ENCODE results near the gene PHGDH.
A peak's percentile ranks its signal among the peaks of the same experiment; 100 is the strongest.

The PHGDH gene

GRCh38 chr1:119713039-119713748 is 1.5 kb downstream of the PHGDH start:
- no peak overlapping the region for H3K27ac ChIP-seq (ENCODE audit: low read length)
- peaks cover 10% of the 10 kb centered on the region for H3K4me1 ChIP-seq (ENCODE audit: low read length)
- peaks cover 31% of the 10 kb centered on the region for H4K20me1 ChIP-seq (ENCODE audit: insufficient read depth, low read length)
- H3K9ac ChIP-seq (ENCODE audit: low read length), result peak overlapping the region; percentile 78
- H3K27me3 ChIP-seq (ENCODE audit: low read depth, low read length), result no peaks in the 10 kb centered on the region; the same call in 1 of the 2 replicates
- H3K36me3 ChIP-seq (replicated peaks; ENCODE audit: low read depth, low read length), result no peaks in the 10 kb centered on the region
- H3K79me2 ChIP-seq (ENCODE audit: low read length), result peaks cover 49% of the 10 kb centered on the region
- H3K4me3 ChIP-seq (ENCODE audit: low read length), result peak overlapping the region; percentile 84
- no peaks in the 10 kb centered on the region for H3K9me3 ChIP-seq (ENCODE audit: insufficient read depth, low read length)
- TF ChIP-seq EZH2phosphoT487 (IDR thresholded peaks at IDR 0.05; ENCODE audit: low read depth) (no peak), CTCF (IDR thresholded peaks at IDR 0.05; ENCODE audit: low read depth, low read length) (no peak)
- H2AFZ ChIP-seq (ENCODE audit: low read depth, low read length), result no peak overlapping the region
- peak overlapping the region; percentile 82 for H3K4me2 ChIP-seq (ENCODE audit: low read length)

- Histone ChIP-seq H3K27ac (ENCODE audit: low read length) (no peak overlapping the region), H3K4me1 (ENCODE audit: low read length) (peaks cover 10% of the 10 kb centered on the region), H3K9me3 (ENCODE audit: insufficient read depth, low read length) (no peaks in the 10 kb centered on the region), H2AFZ (ENCODE audit: low read depth, low read length) (no peak overlapping the region), H4K20me1 (ENCODE audit: insufficient read depth, low read length) (peaks cover 38% of the 10 kb centered on the region), H3K4me2 (ENCODE audit: low read length) (peak overlapping the region; percentile 82), H3K4me3 (ENCODE audit: low read length) (peak overlapping the region; percentile 84; the same call in 1 of the 2 replicates), H3K79me2 (ENCODE audit: low read length) (peaks cover 56% of the 10 kb centered on the region), H3K27me3 (ENCODE audit: low read depth, low read length) (no peaks in the 10 kb centered on the region; the same call in 1 of the 2 replicates), H3K36me3 (replicated peaks; ENCODE audit: low read depth, low read length) (no peaks in the 10 kb centered on the region), H3K9ac (ENCODE audit: low read length) (peak overlapping the region; percentile 78; the same call in 1 of the 2 replicates)
- no peak for TF ChIP-seq EZH2phosphoT487 (IDR thresholded peaks at IDR 0.05; ENCODE audit: low read depth)
- TF ChIP-seq CTCF (IDR thresholded peaks at IDR 0.05; ENCODE audit: low read depth, low read length), result no peak
Measured at GRCh38 chr1:119713749-119714456, 2.2 kb downstream of the PHGDH start.

GRCh38 chr1:119714583-119714982 is 2.8 kb downstream of the PHGDH start:
- Histone ChIP-seq H3K4me1 (ENCODE audit: low read length) (peaks cover 10% of the 10 kb centered on the region), H3K9ac (ENCODE audit: low read length) (no peak overlapping the region), H3K27me3 (ENCODE audit: low read depth, low read length) (no peaks in the 10 kb centered on the region), H2AFZ (ENCODE audit: low read depth, low read length) (no peak overlapping the region), H3K27ac (ENCODE audit: low read length) (no peak overlapping the region), H3K36me3 (replicated peaks; ENCODE audit: low read depth, low read length) (peaks cover 2% of the 10 kb centered on the region), H3K4me2 (ENCODE audit: low read length) (no peak overlapping the region), H4K20me1 (ENCODE audit: insufficient read depth, low read length) (peaks cover 45% of the 10 kb centered on the region), H3K9me3 (ENCODE audit: insufficient read depth, low read length) (no peaks in the 10 kb centered on the region), H3K4me3 (ENCODE audit: low read length) (no peak overlapping the region), H3K79me2 (ENCODE audit: low read length) (peaks cover 60% of the 10 kb centered on the region)
- TF ChIP-seq CTCF (IDR thresholded peaks at IDR 0.05; ENCODE audit: low read depth, low read length) (no peak), EZH2phosphoT487 (IDR thresholded peaks at IDR 0.05; ENCODE audit: low read depth) (no peak)

GRCh38 chr1:119715542-119715941 is 3.8 kb downstream of the PHGDH start:
- Histone ChIP-seq H3K79me2 (ENCODE audit: low read length) (peaks cover 65% of the 10 kb centered on the region), H3K27ac (ENCODE audit: low read length) (no peak overlapping the region), H3K9me3 (ENCODE audit: insufficient read depth, low read length) (no peaks in the 10 kb centered on the region), H3K4me2 (ENCODE audit: low read length) (no peak overlapping the region), H2AFZ (ENCODE audit: low read depth, low read length) (no peak overlapping the region), H3K4me1 (ENCODE audit: low read length) (peaks cover 10% of the 10 kb centered on the region), H4K20me1 (ENCODE audit: insufficient read depth, low read length) (peaks cover 55% of the 10 kb centered on the region), H3K27me3 (ENCODE audit: low read depth, low read length) (no peaks in the 10 kb centered on the region), H3K9ac (ENCODE audit: low read length) (no peak overlapping the region), H3K4me3 (ENCODE audit: low read length) (no peak overlapping the region), H3K36me3 (replicated peaks; ENCODE audit: low read depth, low read length) (peaks cover 8% of the 10 kb centered on the region)
- TF ChIP-seq EZH2phosphoT487 (IDR thresholded peaks at IDR 0.05; ENCODE audit: low read depth), result no peak
- TF ChIP-seq CTCF (IDR thresholded peaks at IDR 0.05; ENCODE audit: low read depth, low read length), result no peak

Data from OCI-LY3 (cell line).